Psoas muscle (tissue), 8 donors: ENCODE data around the gene GALNT9. TPM values are rescaled to one million over a fixed set of nuclear protein-coding genes. Genes with fewer than 3 reads are reported as not detected.

ENCODE experiments used
- ATAC-seq, 4 donors: fragments of 200-7000 bp; cut with Tn5 transposase; one replicate each; pipeline ENCODE4 v1.9.1; 2020; ENCODE audit warnings: moderate library complexity in 3 of 4, mild to moderate bottlenecking in 2 of 4
- DNase-seq, 2 donors: peaks; one replicate each; pipeline ENCODE4 v3.0.0-alpha.2; 2020
- H3K27ac ChIP-seq: fragments of 200-600 bp; one replicate; pipeline ENCODE4 v1.8.0; 2022
- H3K27me3 ChIP-seq, 3 donors: fragments of 200-600 bp in 1 of 3; one replicate each; pipeline versions ENCODE4 v1.6.1 to v1.8.0; 2013 to 2022; ENCODE audit warnings: low read length in 2 of 3, mild to moderate bottlenecking in 2 of 3, moderate library complexity in 1 of 3; ENCODE audit not compliant: insufficient read depth in 3 of 3
- H3K36me3 ChIP-seq, 2 donors: fragments of 200-600 bp in 1 of 2; one replicate each; pipeline versions ENCODE4 v1.6.1 to v1.8.0; 2013 to 2022; ENCODE audit warnings: low read depth in 1 of 2, mild to moderate bottlenecking in 1 of 2, moderate library complexity in 1 of 2; ENCODE audit not compliant: insufficient read depth in 1 of 2
- H3K4me1 ChIP-seq: fragments of 200-600 bp; one replicate; pipeline ENCODE4 v1.8.0; 2022
- H3K4me3 ChIP-seq: fragments of 200-600 bp; one replicate; pipeline ENCODE4 v1.8.0; 2022; ENCODE audit warnings: mild to moderate bottlenecking
- H3K9me3 ChIP-seq: fragments of 200-600 bp; one replicate; pipeline ENCODE4 v1.8.0; 2022
- CTCF ChIP-seq: fragments of 200-600 bp; IDR thresholded peaks from one replicate; pipeline ENCODE4 v1.8.0; 2022; ENCODE audit warnings: antibody characterized with exemption
- WGBS, 3 donors: extraction: QIAGEN DNeasy Blood & Tissue Kit; methylation state at CpG; one replicate each; pipeline versions ENCODE4 v1.1.6 to v1.1.7; 2013; 5-methylcytosine and 5-hydroxymethylcytosine counted together
- intact Hi-C, 2 donors: fragments of 100-400 bp; cut with DNase I; formaldehyde crosslinking; loops; one replicate each; pipeline versions ENCODE4 v1.11.0 to v1.14.2; 2022
- polyA plus RNA-seq, 3 donors: library from polyadenylated mRNA; stranded (reverse); fragments of 200-250 nt; gene quantifications; one replicate each; pipeline ENCODE4 v1.2.3, GENCODE V29; 2013
- total RNA-seq, 4 donors: library from RNA; stranded (reverse); fragmentation: NEBNext Ultra II Directional in 2 of 4; extraction: Animal tissue kit (Norgen Biotek cat#: 25700) in 2 of 4; gene quantifications; one replicate each; pipeline versions ENCODE4 v1.2.1 to v1.2.4, GENCODE V29; 2021 to 2023
- donor health status: healthy with polysubstance abuse.
- donor health status: DM: no; HTN: no; CAD: no; lungs with moderate emphysema.
- donor health status: Bipolar disorder and iron deficiency.
- donor health status: healthy.
- donor health status: DM: yes; HTN: yes; CAD: no.
- donor health status: DM: no; HTN: no; CAD: no.
- donor health status: DM: no; HTN: no; CAD: no.
- donor health status: DM: yes; HTN: yes; CAD: no.

GALNT9 gene
- total and polyA plus RNA-seq, 7 donors: 0.01 to 0.21 (median 0.08) TPM; not detected in 4

- Histone ChIP-seq H3K4me1 (no peaks in the 10 kb centered on the region), H3K4me3 (no peak overlapping the region), H3K36me3 (no peaks in the 10 kb centered on the region), H3K9me3 (no peaks in the 10 kb centered on the region), H3K27ac (no peak overlapping the region), H3K27me3 (peaks cover 0 to 58% (median 16%) of the 10 kb centered on the region in 3 donors)
- 79 to 87% (median 79%) methylated on average over 40 of the region's 40 CpGs for WGBS, 3 donors
- DNase-seq (no peak), ATAC-seq (no peak)
- intact Hi-C loops: no loop called here
- TF ChIP-seq CTCF: no peak
Measured at GRCh38 chr12:132262256-132263060, 66.9 kb downstream of the GALNT9 start.

- intact Hi-C loops: no loop called here
- H3K9me3 ChIP-seq: no peaks in the 10 kb centered on the region
- ATAC-seq (no peak), DNase-seq (no peak)
- no peak for TF ChIP-seq CTCF
- H3K4me3 ChIP-seq: no peak overlapping the region
- H3K36me3 ChIP-seq: no peaks in the 10 kb centered on the region
- H3K27ac ChIP-seq: no peak overlapping the region
- 70 to 75% (median 70%) methylated on average over 13 of the region's 13 CpGs for WGBS, 3 donors
- peaks cover 0 to 49% (median 15%) of the 10 kb centered on the region in 3 donors for H3K27me3 ChIP-seq
- H3K4me1 ChIP-seq: no peaks in the 10 kb centered on the region
Measured at GRCh38 chr12:132261328-132262138, 67.9 kb downstream of the GALNT9 start.

GRCh38 chr12:132260721-132261120 is 68.7 kb downstream of the GALNT9 start:
- no peaks in the 10 kb centered on the region for H3K36me3 ChIP-seq
- ATAC-seq (no peak), DNase-seq (no peak)
- no peaks in the 10 kb centered on the region for H3K9me3 ChIP-seq
- H3K4me3 ChIP-seq: no peak overlapping the region
- 85 to 91% (median 91%) methylated on average over 23 to 29 of the region's 29 CpGs for WGBS, 3 donors
- H3K27me3 ChIP-seq: peaks cover 0 to 41% (median 11%) of the 10 kb centered on the region in 3 donors
- TF ChIP-seq CTCF: no peak
- intact Hi-C loops: no loop called here
- no peaks in the 10 kb centered on the region for H3K4me1 ChIP-seq
- H3K27ac ChIP-seq: no peak overlapping the region

GRCh38 chr12:132259872-132260695 is 69.3 kb downstream of the GALNT9 start:
- ATAC-seq (no peak), DNase-seq (no peak)
- intact Hi-C loops: no loop called here
- H3K9me3 ChIP-seq: no peaks in the 10 kb centered on the region
- peaks cover 0 to 35% (median 12%) of the 10 kb centered on the region in 3 donors for H3K27me3 ChIP-seq
- no peaks in the 10 kb centered on the region for H3K4me1 ChIP-seq
- 70 to 82% (median 77%) methylated on average over 19 to 25 of the region's 25 CpGs for WGBS, 3 donors
- no peak overlapping the region for H3K4me3 ChIP-seq
- no peak for TF ChIP-seq CTCF
- H3K36me3 ChIP-seq: no peaks in the 10 kb centered on the region
- no peak overlapping the region for H3K27ac ChIP-seq
